DND-41 (cell line): Measurements from ENCODE around the gene S100A2.

Experiments
- CTCF ChIP-seq: IDR thresholded peaks from 2 replicates; pipeline ENCODE4 v1.5.1; 2012; ENCODE audit warnings: borderline replicate concordance, low read length, moderate library complexity, mild to moderate bottlenecking; ENCODE audit not compliant: poor library complexity, severe bottlenecking; ENCODE audit errors: extremely low read depth
- EZH2 ChIP-seq: IDR thresholded peaks from 3 replicates; pipeline ENCODE4 v1.6.1; 2012; ENCODE audit warnings: borderline replicate concordance, low read depth, mild to moderate bottlenecking, moderate library complexity, low read length, inconsistent platforms; ENCODE audit not compliant: severe bottlenecking

- no peak for TF ChIP-seq CTCF
- no peak for TF ChIP-seq EZH2
These were observed 15.3 kb downstream of the S100A2 start for GRCh38 chr1:153550398-153550758.
